Measurements from ENCODE around the gene DGKB. TPM values are rescaled to one million over a fixed set of nuclear protein-coding genes. Genes with fewer than 3 reads are reported as not detected.

Gene DGKB
- total RNA-seq, 1 donor, result not detected

DNA sequence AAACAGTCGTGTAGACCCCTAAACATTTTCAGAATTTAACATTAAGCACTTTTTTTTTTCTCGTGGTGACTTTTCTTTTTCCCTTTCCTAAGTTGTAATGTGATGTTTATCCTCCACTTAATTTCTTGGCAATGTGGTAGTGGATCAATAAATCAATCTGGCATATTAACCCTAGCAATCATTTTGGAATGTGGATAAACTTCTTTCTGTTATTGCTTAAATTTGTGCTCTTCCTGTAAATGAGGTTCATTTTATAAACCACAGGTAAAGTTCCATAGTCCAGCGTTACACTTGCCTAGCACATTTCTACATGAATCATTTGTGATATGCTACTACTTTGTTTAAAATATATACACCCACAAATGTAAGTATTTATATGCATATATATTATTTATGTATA, 665.7 kb downstream of the DGKB start:
- DNase-seq (ENCODE audit: low read depth), result no peak
- H3K4me3 ChIP-seq (ENCODE audit: low read depth, low read length), result no peak overlapping the region
- TF ChIP-seq, protein P1, sequence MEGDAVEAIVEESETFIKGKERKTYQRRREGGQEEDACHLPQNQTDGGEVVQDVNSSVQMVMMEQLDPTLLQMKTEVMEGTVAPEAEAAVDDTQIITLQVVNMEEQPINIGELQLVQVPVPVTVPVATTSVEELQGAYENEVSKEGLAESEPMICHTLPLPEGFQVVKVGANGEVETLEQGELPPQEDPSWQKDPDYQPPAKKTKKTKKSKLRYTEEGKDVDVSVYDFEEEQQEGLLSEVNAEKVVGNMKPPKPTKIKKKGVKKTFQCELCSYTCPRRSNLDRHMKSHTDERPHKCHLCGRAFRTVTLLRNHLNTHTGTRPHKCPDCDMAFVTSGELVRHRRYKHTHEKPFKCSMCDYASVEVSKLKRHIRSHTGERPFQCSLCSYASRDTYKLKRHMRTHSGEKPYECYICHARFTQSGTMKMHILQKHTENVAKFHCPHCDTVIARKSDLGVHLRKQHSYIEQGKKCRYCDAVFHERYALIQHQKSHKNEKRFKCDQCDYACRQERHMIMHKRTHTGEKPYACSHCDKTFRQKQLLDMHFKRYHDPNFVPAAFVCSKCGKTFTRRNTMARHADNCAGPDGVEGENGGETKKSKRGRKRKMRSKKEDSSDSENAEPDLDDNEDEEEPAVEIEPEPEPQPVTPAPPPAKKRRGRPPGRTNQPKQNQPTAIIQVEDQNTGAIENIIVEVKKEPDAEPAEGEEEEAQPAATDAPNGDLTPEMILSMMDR (IDR thresholded peaks at IDR 0.05; ENCODE audit: insufficient read depth, low read depth, low read length), result no peak

DNA sequence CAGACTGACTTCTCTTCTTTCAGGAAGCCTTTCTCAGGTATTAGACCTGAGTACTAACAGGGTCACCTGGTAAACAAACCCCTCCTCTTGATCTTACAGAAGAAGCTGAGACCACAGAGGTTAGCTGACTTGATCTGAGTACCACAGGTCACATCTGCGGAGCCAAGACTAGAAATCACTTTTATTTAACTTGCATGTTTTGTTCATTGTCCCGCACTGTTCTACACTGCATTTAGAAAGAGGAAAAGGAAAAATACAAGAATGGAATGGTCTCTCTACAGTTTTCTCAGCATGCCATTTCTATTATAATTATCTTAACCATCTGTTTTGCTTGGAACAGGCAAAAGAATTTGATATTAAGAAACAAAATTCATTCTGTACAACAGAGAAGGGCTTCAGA, 667.5 kb downstream of the DGKB start:
- no peak overlapping the region for H3K4me3 ChIP-seq (ENCODE audit: low read depth, low read length)
- TF ChIP-seq, protein P1 (IDR thresholded peaks at IDR 0.05; ENCODE audit: insufficient read depth, low read depth, low read length), result no peak
- DNase-seq (ENCODE audit: low read depth), result no peak

DNA sequence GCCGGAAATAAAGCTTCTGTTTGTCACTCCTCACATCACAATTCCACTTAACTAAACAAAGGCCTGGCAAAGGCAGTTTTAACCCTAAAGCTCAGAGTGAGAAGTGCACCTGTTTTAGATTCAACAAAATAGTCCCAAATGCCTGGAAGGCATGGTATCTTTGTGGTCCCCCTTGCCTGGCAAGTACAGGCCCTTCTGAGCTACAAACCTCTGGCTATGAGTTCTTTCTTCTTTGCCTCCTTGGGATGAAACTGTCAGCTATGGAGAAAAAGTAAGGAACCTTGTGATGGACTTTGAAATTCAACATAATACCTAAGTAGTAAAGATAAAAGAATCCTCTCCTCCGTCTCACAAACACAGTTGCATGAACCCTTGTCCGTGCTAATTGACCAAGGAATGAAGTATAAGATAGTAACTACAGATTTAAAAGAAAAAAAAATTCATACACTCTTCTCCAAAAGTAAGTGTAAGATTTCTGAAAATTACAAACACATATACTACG, 668.6 kb downstream of the DGKB start:
- TF ChIP-seq, protein P1 (IDR thresholded peaks at IDR 0.05; ENCODE audit: insufficient read depth, low read depth, low read length), result no peak
- DNase-seq (ENCODE audit: low read depth), result no peak
- no peak overlapping the region for H3K4me3 ChIP-seq (ENCODE audit: low read depth, low read length)

DNA sequence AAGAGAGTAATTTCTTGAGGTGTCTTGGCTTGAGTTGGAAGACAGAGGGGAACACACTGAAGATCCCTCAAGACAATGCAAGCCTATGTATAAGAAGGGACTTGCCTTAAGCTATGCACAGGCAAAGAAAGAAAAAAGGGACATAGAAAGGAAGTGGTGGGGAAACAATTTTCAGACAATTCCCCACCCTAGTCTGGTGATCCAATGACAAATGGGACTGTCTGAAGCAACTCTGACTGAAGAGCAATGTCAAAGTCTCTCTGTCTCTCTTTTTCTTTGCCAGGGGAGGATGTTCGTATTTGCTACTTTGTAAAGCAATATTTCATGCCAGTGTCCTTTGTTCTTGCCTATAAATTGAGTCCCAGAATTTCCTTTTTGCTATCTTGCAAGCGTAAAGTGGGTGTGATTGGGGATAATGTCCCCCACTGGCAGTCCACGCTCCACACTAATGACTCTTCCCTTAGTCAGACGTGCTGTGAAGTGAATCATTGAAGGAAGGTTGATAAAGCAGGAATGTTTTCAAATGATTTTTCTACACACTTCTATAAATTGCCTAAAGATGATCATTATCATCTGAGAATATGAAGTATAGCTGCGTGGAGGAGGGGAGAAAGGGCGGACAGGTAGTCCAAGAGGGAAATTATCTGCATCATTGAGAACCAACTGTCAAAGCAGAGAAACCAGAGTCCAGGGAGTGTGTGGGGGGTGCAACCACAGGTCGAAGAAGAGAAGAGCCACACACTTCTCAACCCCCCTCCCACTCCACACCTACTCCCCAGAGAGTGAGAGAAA, 669.3 kb downstream of the DGKB start:
- DNase-seq (ENCODE audit: low read depth), result no peak
- H3K4me3 ChIP-seq (ENCODE audit: low read depth, low read length), result no peak overlapping the region
- TF ChIP-seq, protein P1 (IDR thresholded peaks at IDR 0.05; ENCODE audit: insufficient read depth, low read depth, low read length), result no peak

DNA sequence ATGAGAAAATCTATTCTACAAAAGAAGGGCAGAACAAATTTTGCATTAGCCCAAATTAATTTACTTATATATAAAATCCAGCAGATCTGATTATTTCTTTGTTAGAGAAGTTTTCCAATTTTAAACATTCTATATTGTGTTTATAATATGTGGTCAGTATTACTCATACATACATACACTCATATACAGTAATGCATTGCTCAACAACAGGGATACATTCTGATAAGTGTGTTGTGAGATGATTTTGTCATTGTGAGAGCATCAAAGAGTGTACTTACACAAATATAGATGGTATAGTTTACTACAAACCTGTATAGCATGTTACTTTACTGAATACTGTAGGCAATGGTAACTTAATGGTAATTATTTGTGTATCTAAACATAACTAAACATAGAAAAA, 673.5 kb downstream of the DGKB start:
- TF ChIP-seq, protein P1 (IDR thresholded peaks at IDR 0.05; ENCODE audit: insufficient read depth, low read depth, low read length), result no peak
- DNase-seq (ENCODE audit: low read depth), result peak; percentile 51
- H3K4me3 ChIP-seq (ENCODE audit: low read depth, low read length), result no peak overlapping the region

DNA sequence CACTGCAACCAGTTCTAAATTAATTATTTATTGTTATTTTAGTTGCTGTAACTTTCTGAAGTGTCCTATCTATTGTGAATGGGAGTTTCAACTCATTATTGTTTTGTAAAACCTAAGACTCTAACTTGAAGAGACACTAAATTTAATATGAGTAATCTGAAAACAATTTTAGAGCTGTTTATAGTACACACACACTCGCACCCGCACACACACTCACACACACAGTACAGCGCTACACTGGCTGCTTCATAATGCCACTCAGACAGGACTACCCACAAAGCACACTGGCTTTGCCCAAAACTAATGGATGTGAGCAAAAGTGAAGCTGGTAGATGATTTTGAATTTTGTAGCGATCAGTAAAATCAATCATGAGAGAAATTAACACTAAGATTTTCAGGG, 674.2 kb downstream of the DGKB start:
- DNase-seq (ENCODE audit: low read depth), result peak; percentile 21
- no peak overlapping the region for H3K4me3 ChIP-seq (ENCODE audit: low read depth, low read length)
- TF ChIP-seq, protein P1 (IDR thresholded peaks at IDR 0.05; ENCODE audit: insufficient read depth, low read depth, low read length), result no peak

Data from fibroblast of villous mesenchyme (primary cell).